GM12878 (cell line): Measurements from ENCODE around the gene MROH9. TPM values are rescaled to one million over a fixed set of nuclear protein-coding genes. Genes with fewer than 3 reads are reported as not detected.

Source experiments
- ATAC-seq: fragments of 200-7000 bp; cut with Tn5 transposase; 3 replicates; pipeline ENCODE4 v1.9.1; 2020; ENCODE audit warnings: mild to moderate bottlenecking, moderate library complexity
- BruUV-seq: library from RNA; stranded (reverse); fragments of 400-500 nt; replicated peaks from 2 replicates; lab custom pipeline; 2021; lab: Mats Ljungman, UMichigan
- CTCF ChIA-PET: fragments of 300-600 bp; sonication (Branson Sonifier 250); formaldehyde crosslinking; extraction: SDS; loops from one replicate; lab custom pipeline; 2021; ENCODE audit warnings: inconsistent platforms; lab: Yijun Ruan, JAX
- POLR2A ChIA-PET: fragments of 350-600 bp; formaldehyde crosslinking; extraction: SDS; loops from one replicate; lab custom pipeline; 2021; ENCODE audit warnings: inconsistent platforms; lab: Charles Lee
- RAD21 ChIA-PET: fragments of 300-600 bp; sonication (Branson Sonifier 250); formaldehyde crosslinking; loops from one replicate; lab custom pipeline; 2023; ENCODE audit warnings: antibody characterized with exemption; ENCODE audit not compliant: unreplicated experiment; lab: Charles Lee
- SMC1A ChIA-PET: fragments of 300-600 bp; sonication (Branson Sonifier 250); formaldehyde crosslinking; loops from one replicate; lab custom pipeline; 2023; ENCODE audit not compliant: unreplicated experiment, uncharacterized antibody; lab: Charles Lee
- DNase-seq: peaks from one replicate; pipeline ENCODE4 v3.0.0-alpha.2; 2011; ENCODE audit warnings: low read depth, low spot score
- FAIRE-seq: peaks from 3 replicates; lab custom pipeline; 2011; peaks lifted over from hg19 to GRCh38; lab: Jason Lieb, UNC
- H2AFZ ChIP-seq: 2 replicates; pipeline ENCODE4 v1.6.0; 2011; ENCODE audit warnings: low read depth, low read length, control low read depth; ENCODE audit not compliant: control insufficient read depth
- H3K27ac ChIP-seq: 2 replicates; pipeline ENCODE4 v1.5.1; 2011; ENCODE audit warnings: control low read depth; ENCODE audit not compliant: control insufficient read depth, insufficient read depth
- H3K27me3 ChIP-seq, 2 experiments: replicated peaks in 1 of 2; 2 replicates each; pipeline versions ENCODE4 v1.6.0 to v1.6.1; 2011; ENCODE audit warnings: low read length in 1 of 2; ENCODE audit not compliant: control insufficient read depth in 2 of 2, insufficient read depth in 2 of 2
- H3K36me3 ChIP-seq, 2 experiments: 2 replicates each; pipeline ENCODE4 v1.5.1; 2011; ENCODE audit warnings: low read length in 1 of 2; ENCODE audit not compliant: control insufficient read depth in 2 of 2, insufficient read depth in 2 of 2
- H3K4me1 ChIP-seq: 2 replicates; pipeline ENCODE4 v1.6.1; 2011; ENCODE audit warnings: mild to moderate bottlenecking, low read length, moderate library complexity, mixed read lengths; ENCODE audit not compliant: control insufficient read depth, insufficient read depth
- H3K4me2 ChIP-seq: 2 replicates; pipeline ENCODE4 v1.6.0; 2011; ENCODE audit warnings: control low read depth; ENCODE audit not compliant: control insufficient read depth, insufficient read depth
- H3K4me3 ChIP-seq: fragments of 200-600 bp; sonication (generic); 2 replicates; pipeline ENCODE4 v1.5.1; 2016
- H3K79me2 ChIP-seq: 2 replicates; pipeline ENCODE4 v1.6.0; 2011; ENCODE audit warnings: low read length; ENCODE audit not compliant: control insufficient read depth, insufficient read depth
- H3K9ac ChIP-seq: 2 replicates; pipeline ENCODE4 v1.8.0; 2011; ENCODE audit warnings: low read length, control low read depth, mixed read lengths; ENCODE audit not compliant: control insufficient read depth, insufficient read depth
- H3K9me3 ChIP-seq: replicated peaks from 3 replicates; pipeline ENCODE4 v1.5.1; 2011; ENCODE audit warnings: mild to moderate bottlenecking, low read length; ENCODE audit not compliant: control insufficient read depth, insufficient read depth
- H4K20me1 ChIP-seq: 2 replicates; pipeline ENCODE4 v1.6.0; 2011; ENCODE audit not compliant: control insufficient read depth, insufficient read depth
- CHD1 ChIP-seq: IDR thresholded peaks from 2 replicates; pipeline ENCODE4 v1.6.1; 2012; ENCODE audit warnings: low read depth, low read length, improper control_type of control experiment
- HDAC6 ChIP-seq: fragments of 200-600 bp; sonication (generic); IDR thresholded peaks from one replicate; pipeline ENCODE4 v1.8.0; 2017; ENCODE audit warnings: antibody characterized with exemption; ENCODE audit not compliant: unreplicated experiment
- LARP7 ChIP-seq: fragments of 450-650 bp; IDR thresholded peaks from 2 replicates; pipeline ENCODE4 v1.6.1; 2017; ENCODE audit warnings: mild to moderate bottlenecking
- MEF2A ChIP-seq: IDR thresholded peaks from 2 replicates; pipeline ENCODE4 v1.6.1; 2011; ENCODE audit warnings: low read depth, mild to moderate bottlenecking, low read length, moderate library complexity; ENCODE audit not compliant: insufficient read depth
- MEF2B ChIP-seq: fragments of 450-650 bp; IDR thresholded peaks from 2 replicates; pipeline ENCODE4 v1.6.1; 2018; ENCODE audit warnings: mild to moderate bottlenecking, moderate library complexity; ENCODE audit not compliant: partially characterized antibody, poor library complexity, severe bottlenecking
- PBX3 ChIP-seq: IDR thresholded peaks from 2 replicates; pipeline ENCODE4 v1.6.1; 2011; ENCODE audit warnings: mild to moderate bottlenecking, low read depth, low read length, moderate library complexity; ENCODE audit not compliant: insufficient replicate concordance
- PRDM15 ChIP-seq: fragments of 450-650 bp; formaldehyde crosslinking; IDR thresholded peaks from 2 replicates; pipeline ENCODE4 v1.4.0; 2020; ENCODE audit warnings: mild to moderate bottlenecking, moderate library complexity
- SREBF1 ChIP-seq: IDR thresholded peaks from 2 replicates; pipeline ENCODE4 v1.6.1; 2012; ENCODE audit warnings: mild to moderate bottlenecking, low read length
- WRNIP1 ChIP-seq: IDR thresholded peaks from 2 replicates; pipeline ENCODE4 v1.6.1; 2011; ENCODE audit warnings: low read depth, low read length, improper control_type of control experiment, borderline replicate concordance
- YBX1 ChIP-seq: fragments of 450-650 bp; IDR thresholded peaks from 2 replicates; pipeline ENCODE4 v1.6.1; 2016; ENCODE audit warnings: antibody characterized with exemption
- ZNF687 ChIP-seq: fragments of 450-650 bp; IDR thresholded peaks from 2 replicates; pipeline ENCODE4 v1.6.1; 2017; ENCODE audit warnings: mild to moderate bottlenecking, moderate library complexity
- WGBS: methylation state at CpG from one replicate; pipeline ENCODE4 v1.1.6; 2016; ENCODE audit warnings: low lambda C conversion rate; ENCODE audit not compliant: insufficient replicate concordance, insufficient coverage; ENCODE audit errors: missing lambda C conversion rate; 5-methylcytosine and 5-hydroxymethylcytosine counted together
- in situ Hi-C: fragments of 300-500 bp; cut with MboI; formaldehyde crosslinking; loops from 9 replicates; pipeline ENCODE4 v1.14.3; 2018; ENCODE audit warnings: mixed read lengths
- intact Hi-C: fragments of 100-400 bp; cut with micrococcal nuclease; formaldehyde crosslinking; loops from one replicate; pipeline ENCODE4 v1.14.2; 2022; ENCODE audit not compliant: unreplicated experiment
- polyA plus RNA-seq, 11 experiments: library from polyadenylated mRNA; depleted of rRNA in 4 of 11; unstranded in 6 of 11; stranded (reverse) in 5 of 11; fragments of >200 nt; fragmentation: Nextera tagmentation in 4 of 11; fragmentation: Illumina TruSeq in 1 of 11; extraction: Ambion mirVana in 4 of 11; extraction: Trizol in 1 of 11; gene quantifications; 1 replicate in 1 of 11; 2 replicates in 10 of 11; pipeline versions ENCODE4 v1.2.1 to v1.2.3, GENCODE V29; 2011 to 2016; ENCODE audit warnings: inconsistent platforms in 2 of 11, missing spikeins in 2 of 11, low read depth in 1 of 11
- total RNA-seq, 4 experiments: library from RNA; depleted of rRNA in 3 of 4; stranded (reverse); fragments of >200 nt in 3 of 4; fragmentation: Illumina TruSeq in 1 of 4; extraction: Trizol in 1 of 4; gene quantifications; 2 replicates each; pipeline versions ENCODE4 v1.2.1 to v1.2.3, GENCODE V29; 2013 to 2021

Gene MROH9
- total and polyA plus RNA-seq, 10 of the 15 experiments (the other 5 are each of a cell fraction or from before 2014, with no cell fraction given): not detected

GRCh38 chr1:170893655-170894297 lies 41.6 kb upstream of the MROH9 start (continued):
- TF ChIP-seq ZNF687 (no peak), MEF2A (no peak), PBX3 (no peak), CHD1 (no peak)

- H3K4me1 ChIP-seq: no peaks in the 10 kb centered on the region
- DNase-seq: no peak
- ChIA-PET CTCF (interaction anchor here (0.9 to 1.7 kb wide), 2 partner anchors 14 to 24 kb away, joined by 3 to 4 read pairs; no protein-coding TSS in a partner anchor), POLR2A (no interaction called here), SMC1A (no interaction called here), RAD21 (no interaction called here)
- H3K27ac ChIP-seq: no peak overlapping the region
- no peaks in the 10 kb centered on the region for H3K9me3 ChIP-seq
- ATAC-seq: no peak
- H3K36me3 ChIP-seq: no peaks in the 10 kb centered on the region
- H3K27me3 ChIP-seq: no peaks in the 10 kb centered on the region
- no TSS peak for BruUV-seq
- no peaks in the 10 kb centered on the region for H3K79me2 ChIP-seq
- no peak for FAIRE-seq
- H3K4me2 ChIP-seq: no peak overlapping the region
- in situ Hi-C loops: no loop called here
- no peak overlapping the region for H3K4me3 ChIP-seq
- no peak overlapping the region for H3K9ac ChIP-seq
- no peaks in the 10 kb centered on the region for H4K20me1 ChIP-seq
- H2AFZ ChIP-seq: no peak overlapping the region
- 0% methylated on average over 1 of the region's 1 CpG for WGBS
- intact Hi-C loops: no loop called here
- no peak for TF ChIP-seq LARP7
- TF ChIP-seq HDAC6: no peak
- TF ChIP-seq YBX1: no peak
- TF ChIP-seq MEF2B: no peak
- no peak for TF ChIP-seq WRNIP1
- no peak for TF ChIP-seq SREBF1
- TF ChIP-seq PRDM15 (CRISPR knock-in tag): no peak
Measured at GRCh38 chr1:170903961-170904360, 31.4 kb upstream of the MROH9 start.
